Diencephalon (tissue), 1 donor: ENCODE data around the gene GABARAP. TPM values are rescaled to one million over a fixed set of nuclear protein-coding genes. Genes with fewer than 3 reads are reported as not detected.

Experiments used
- small RNA-seq: library from RNA; depleted of rRNA; stranded (forward); fragments of <200 nt; gene quantifications from one replicate; pipeline ENCODE3, GENCODE V24; 2014
- total RNA-seq: library from RNA; depleted of rRNA; stranded (reverse); fragments of >200 nt; gene quantifications from one replicate; pipeline ENCODE4 v1.2.3, GENCODE V29; 2014

The GABARAP gene
- 167 TPM for total RNA-seq

GRCh38 chr17:7241783-7242716 lies at the start of gene GABARAP:
GABARAP (minus strand) TSS chr17:7242449; CDS start chr17:7242330, 119 bp downstream.

GRCh38 chr17:7281074-7281952 lies 39.1 kb upstream of the GABARAP start, which contains the start of gene SLC2A4:
SLC2A4 (plus strand) TSS chr17:7281718; CDS start chr17:7281935, 217 bp downstream.

GRCh38 chr17:7262192-7262934 lies 20.1 kb upstream of the GABARAP start, which contains the start of gene CLDN7:
CLDN7 (minus strand) TSS chr17:7262478; CDS start chr17:7262043, 435 bp downstream.

GRCh38 chr17:7252176-7253043 lies 10.2 kb upstream of the GABARAP start, which contains the start of gene ELP5:
ELP5 (plus strand) TSS chr17:7252215; CDS start chr17:7252551, 336 bp downstream.

GRCh38 chr17:7251661-7252175 lies 9.5 kb upstream of the GABARAP start, which contains the start of gene CTDNEP1:
CTDNEP1 (minus strand) TSS chr17:7251734; CDS start chr17:7251296, 438 bp downstream.

GRCh38 chr17:7239091-7240027 lies 2.9 kb downstream of the GABARAP start, which contains the start of gene PHF23:
PHF23 (minus strand) TSS chr17:7239457; CDS start chr17:7239279, 178 bp downstream.

GRCh38 chr17:7234083-7234951 lies 7.9 kb downstream of the GABARAP start, which contains the start of gene DVL2:
DVL2 (minus strand) TSS chr17:7234517; CDS start chr17:7234262, 255 bp downstream.

GRCh38 chr17:7219812-7220592 lies 22.2 kb downstream of the GABARAP start, which contains the start of the genes ACADVL and DLG4:
ACADVL (plus strand) TSS chr17:7219938; CDS start chr17:7219985, 47 bp downstream.
DLG4 (minus strand) TSS chr17:7219836.

Small RNA genes lying within 50 kb of the gene (small RNA-seq; reads per million reads assigned to genes)
- not detected for gene AC120057.4
- 8.0 reads per million, percentile 93 among the genes with 10 or more reads in this experiment for gene MIR324
- gene RF00019, result not detected

Other genes starting within 250 kb of the GABARAP start
- not detected for gene ALOX12, start 246.4 kb downstream of the GABARAP start, total RNA-seq
- gene RNASEK, start 229.8 kb downstream of the GABARAP start, total RNA-seq, result 60.2 TPM
- gene BCL6B, start 219.4 kb downstream of the GABARAP start, total RNA-seq, result 3.0 TPM
- gene SLC16A13, start 206.4 kb downstream of the GABARAP start, total RNA-seq, result 0.92 TPM
- 0.23 TPM for gene SLC16A11, start 198.4 kb downstream of the GABARAP start, total RNA-seq
- gene CLEC10A, start 162.2 kb downstream of the GABARAP start, total RNA-seq, result not detected
- gene ASGR2, start 127.6 kb downstream of the GABARAP start, total RNA-seq, result not detected
- gene ASGR1, start 63.1 kb downstream of the GABARAP start, total RNA-seq, result 20.1 TPM
- gene DLG4, start 22.6 kb downstream of the GABARAP start, total RNA-seq, result 136 TPM
- 97.6 TPM for gene ACADVL, start 22.5 kb downstream of the GABARAP start, total RNA-seq
- gene DVL2, start 7.9 kb downstream of the GABARAP start, total RNA-seq, result 56.1 TPM
- 28.6 TPM for gene PHF23, start 3.0 kb downstream of the GABARAP start, total RNA-seq
- gene CTDNEP1, start 9.3 kb upstream of the GABARAP start, total RNA-seq, result 40.1 TPM
- 29.5 TPM for gene ELP5, start 9.8 kb upstream of the GABARAP start, total RNA-seq
- 0.92 TPM for gene CLDN7, start 20.0 kb upstream of the GABARAP start, total RNA-seq
- gene SLC2A4, start 39.3 kb upstream of the GABARAP start, total RNA-seq, result 0.23 TPM
- 1.4 TPM for gene YBX2, start 52.2 kb upstream of the GABARAP start, total RNA-seq
- gene EIF5A, start 65.2 kb upstream of the GABARAP start, total RNA-seq, result 168 TPM
- gene GPS2, start 72.9 kb upstream of the GABARAP start, total RNA-seq, result 38.5 TPM
- 44.3 TPM for gene NEURL4, start 86.9 kb upstream of the GABARAP start, total RNA-seq
- 0.23 TPM for gene ACAP1, start 94.1 kb upstream of the GABARAP start, total RNA-seq
- gene KCTD11, start 109.7 kb upstream of the GABARAP start, total RNA-seq, result 4.6 TPM
- not detected for gene TMEM95, start 112.7 kb upstream of the GABARAP start, total RNA-seq
- gene TNK1, start 138.6 kb upstream of the GABARAP start, total RNA-seq, result 1.4 TPM
- 9.2 TPM for gene PLSCR3, start 152.1 kb upstream of the GABARAP start, total RNA-seq
- 63.7 TPM for gene TMEM256, start 161.6 kb upstream of the GABARAP start, total RNA-seq
- gene NLGN2, start 165.4 kb upstream of the GABARAP start, total RNA-seq, result 19.1 TPM
- not detected for gene SPEM1, start 177.9 kb upstream of the GABARAP start, total RNA-seq
- not detected for gene SPEM2, start 183.2 kb upstream of the GABARAP start, total RNA-seq
- gene SPEM3, start 186.4 kb upstream of the GABARAP start, total RNA-seq, result not detected
- gene TMEM102, start 193.0 kb upstream of the GABARAP start, total RNA-seq, result 1.4 TPM
- gene FGF11, start 197.1 kb upstream of the GABARAP start, total RNA-seq, result 9.0 TPM
- 19.1 TPM for gene CHRNB1, start 202.6 kb upstream of the GABARAP start, total RNA-seq
- 25.6 TPM for gene ZBTB4, start 237.2 kb upstream of the GABARAP start, total RNA-seq
- gene SLC35G6, start 239.0 kb upstream of the GABARAP start, total RNA-seq, result not detected
- gene POLR2A, start 241.9 kb upstream of the GABARAP start, total RNA-seq, result 65.7 TPM